ENCODE results near the gene TPM1. TPM values are rescaled to one million over a fixed set of nuclear protein-coding genes. Genes with fewer than 3 reads are reported as not detected.

The TPM1 gene
- total RNA-seq, 4 donors from 2014 or later: 85.4 to 182 (median 127) TPM

DNA sequence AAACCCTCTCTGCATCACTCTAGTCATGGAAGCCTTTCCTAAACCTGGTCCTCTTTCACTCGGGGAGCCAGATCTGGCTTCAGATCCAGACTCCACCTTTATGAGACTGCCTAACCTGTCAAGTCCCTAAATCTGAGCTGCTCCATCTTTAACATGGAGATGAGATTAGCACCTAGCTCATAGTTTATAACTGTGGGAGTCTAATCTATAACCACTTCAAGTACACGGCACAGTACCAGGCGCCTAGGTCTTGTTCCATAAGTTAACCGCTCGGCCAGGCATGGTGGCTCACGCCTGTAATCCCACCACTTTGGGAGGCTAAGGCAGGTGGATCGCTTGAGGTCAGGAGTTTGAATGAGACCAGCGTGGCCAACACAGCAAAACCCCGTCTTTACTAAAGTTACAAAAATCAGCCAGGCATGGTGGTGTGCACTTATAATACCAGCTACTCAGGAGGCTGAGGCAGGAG lies 30.3 kb downstream of the TPM1 start:
- no peak overlapping the region for H3K4me3 ChIP-seq
- no peaks in the 10 kb centered on the region for H3K27me3 ChIP-seq
- DNase-seq (ENCODE audit: low spot score in 2 of 2): no peak
- WGBS: 82% methylated on average over 9 of the region's 9 CpGs
- H3K36me3 ChIP-seq: peaks cover 31% of the 10 kb centered on the region
- TF ChIP-seq EP300 (IDR thresholded peaks at IDR 0.05) (no peak), POLR2A (IDR thresholded peaks at IDR 0.05) (no peak), POLR2AphosphoS5 (IDR thresholded peaks at IDR 0.05) (no peak)
- TF ChIP-seq, protein P1, sequence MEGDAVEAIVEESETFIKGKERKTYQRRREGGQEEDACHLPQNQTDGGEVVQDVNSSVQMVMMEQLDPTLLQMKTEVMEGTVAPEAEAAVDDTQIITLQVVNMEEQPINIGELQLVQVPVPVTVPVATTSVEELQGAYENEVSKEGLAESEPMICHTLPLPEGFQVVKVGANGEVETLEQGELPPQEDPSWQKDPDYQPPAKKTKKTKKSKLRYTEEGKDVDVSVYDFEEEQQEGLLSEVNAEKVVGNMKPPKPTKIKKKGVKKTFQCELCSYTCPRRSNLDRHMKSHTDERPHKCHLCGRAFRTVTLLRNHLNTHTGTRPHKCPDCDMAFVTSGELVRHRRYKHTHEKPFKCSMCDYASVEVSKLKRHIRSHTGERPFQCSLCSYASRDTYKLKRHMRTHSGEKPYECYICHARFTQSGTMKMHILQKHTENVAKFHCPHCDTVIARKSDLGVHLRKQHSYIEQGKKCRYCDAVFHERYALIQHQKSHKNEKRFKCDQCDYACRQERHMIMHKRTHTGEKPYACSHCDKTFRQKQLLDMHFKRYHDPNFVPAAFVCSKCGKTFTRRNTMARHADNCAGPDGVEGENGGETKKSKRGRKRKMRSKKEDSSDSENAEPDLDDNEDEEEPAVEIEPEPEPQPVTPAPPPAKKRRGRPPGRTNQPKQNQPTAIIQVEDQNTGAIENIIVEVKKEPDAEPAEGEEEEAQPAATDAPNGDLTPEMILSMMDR (IDR thresholded peaks at IDR 0.05): no peak
- H3K4me1 ChIP-seq: peaks cover 9% of the 10 kb centered on the region
- H3K9me3 ChIP-seq: no peaks in the 10 kb centered on the region
- H3K27ac ChIP-seq: no peak overlapping the region

- no peak for DNase-seq (ENCODE audit: low spot score in 2 of 2)
- Histone ChIP-seq H3K4me3 (no peak overlapping the region), H3K4me1 (peaks cover 9% of the 10 kb centered on the region), H3K9me3 (no peaks in the 10 kb centered on the region), H3K36me3 (peaks cover 24% of the 10 kb centered on the region), H3K27me3 (no peaks in the 10 kb centered on the region), H3K27ac (no peak overlapping the region)
- TF ChIP-seq, protein P1 (IDR thresholded peaks at IDR 0.05): no peak
- no peak for TF ChIP-seq EP300 (IDR thresholded peaks at IDR 0.05)
- no peak for TF ChIP-seq POLR2A (IDR thresholded peaks at IDR 0.05)
- no peak for TF ChIP-seq POLR2AphosphoS5 (IDR thresholded peaks at IDR 0.05)
- WGBS: 56% methylated on average over 9 of the region's 9 CpGs
These were observed 31.1 kb downstream of the TPM1 start for GRCh38 chr15:63073497-63074172.

- DNase-seq (ENCODE audit: low spot score in 2 of 2): no peak
- no peak for TF ChIP-seq POLR2A (IDR thresholded peaks at IDR 0.05)
- no peak for TF ChIP-seq POLR2AphosphoS5 (IDR thresholded peaks at IDR 0.05)
- TF ChIP-seq, protein P1 (IDR thresholded peaks at IDR 0.05): no peak
- TF ChIP-seq EP300 (IDR thresholded peaks at IDR 0.05): no peak
- no peaks in the 10 kb centered on the region for H3K27me3 ChIP-seq
- no peak overlapping the region for H3K4me3 ChIP-seq
- H3K36me3 ChIP-seq: peaks cover 14% of the 10 kb centered on the region
- WGBS: 64% methylated on average over 17 of the region's 17 CpGs
- H3K27ac ChIP-seq: no peak overlapping the region
- H3K4me1 ChIP-seq: peaks cover 9% of the 10 kb centered on the region
- H3K9me3 ChIP-seq: no peaks in the 10 kb centered on the region
These were observed 32.8 kb downstream of the TPM1 start for GRCh38 chr15:63075015-63075983.

GRCh38 chr15:63075984-63076713 lies 33.6 kb downstream of the TPM1 start:
- H3K27ac ChIP-seq: no peak overlapping the region
- H3K36me3 ChIP-seq: peaks cover 5% of the 10 kb centered on the region
- 72% methylated on average over 12 of the region's 12 CpGs for WGBS
- H3K4me3 ChIP-seq: no peak overlapping the region
- TF ChIP-seq POLR2AphosphoS5 (IDR thresholded peaks at IDR 0.05) (no peak), EP300 (IDR thresholded peaks at IDR 0.05) (no peak), POLR2A (IDR thresholded peaks at IDR 0.05) (no peak)
- TF ChIP-seq, protein P1 (IDR thresholded peaks at IDR 0.05): no peak
- DNase-seq (ENCODE audit: low spot score in 2 of 2): no peak
- H3K27me3 ChIP-seq: no peaks in the 10 kb centered on the region
- no peaks in the 10 kb centered on the region for H3K9me3 ChIP-seq
- H3K4me1 ChIP-seq: peaks cover 9% of the 10 kb centered on the region

Data from suprapubic skin (tissue), 4 donors.